Measurements from ENCODE around the gene TMEM212. TPM values are rescaled to one million over a fixed set of nuclear protein-coding genes. Genes with fewer than 3 reads are reported as not detected.
"Not testable (repeated sequence)": the region's sequence is repeated elsewhere in the genome, so short reads cannot be mapped to it uniquely, and the experiment has no call there.

The TMEM212 gene
- total and polyA plus RNA-seq, 2 experiments from 2014 or later: not detected

DNA sequence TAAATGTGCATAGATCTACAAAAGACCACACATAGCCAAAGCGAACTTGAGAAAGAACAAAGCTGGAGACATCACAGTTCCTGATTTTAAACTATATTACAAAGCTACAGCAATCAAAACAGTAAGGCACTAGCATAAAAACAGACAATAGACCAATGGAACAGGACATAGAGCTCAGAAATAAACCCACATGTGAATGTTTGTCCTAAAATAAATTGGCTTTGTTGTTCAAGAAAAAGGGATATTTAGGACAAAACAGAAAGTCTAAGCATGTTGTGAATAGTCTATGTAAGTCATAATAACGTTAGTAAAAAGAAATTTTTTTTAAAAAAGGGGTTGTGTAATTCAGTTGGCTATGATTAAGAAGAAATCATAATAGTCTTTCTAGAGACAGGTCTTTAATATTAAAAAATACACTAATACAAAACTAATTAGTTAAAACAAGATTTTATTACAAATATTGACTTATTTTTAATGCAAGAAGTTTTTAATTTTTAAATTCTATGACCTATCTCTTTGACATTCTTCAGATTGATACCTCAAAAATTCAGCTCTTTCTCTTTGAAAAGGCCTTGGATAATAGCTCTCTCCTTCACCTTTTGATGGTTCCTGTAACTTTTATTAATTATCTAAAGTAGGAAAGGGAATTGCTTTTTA, 11.6 kb downstream of the TMEM212 start:
- TF ChIP-seq EZH2 (IDR thresholded peaks at IDR 0.05; ENCODE audit: insufficient read depth, poor library complexity, severe bottlenecking) (no peak), EZH2phosphoT487 (IDR thresholded peaks at IDR 0.05; ENCODE audit: insufficient read depth, low read depth) (no peak)
- Histone ChIP-seq H3K9ac (no peak overlapping the region), H3K36me3 (ENCODE audit: low read depth) (no peaks in the 10 kb centered on the region), H3K9me2 (ENCODE audit: insufficient read depth) (no peaks in the 10 kb centered on the region), H3F3A (ENCODE audit: insufficient read depth) (no peaks in the 10 kb centered on the region), H3K79me2 (ENCODE audit: insufficient read depth) (no peaks in the 10 kb centered on the region), H3K27ac (no peak overlapping the region), H3K4me1 (ENCODE audit: insufficient read depth) (no peaks in the 10 kb centered on the region), H4K20me1 (ENCODE audit: insufficient read depth) (no peaks in the 10 kb centered on the region), H3K27me3 (replicated peaks; ENCODE audit: insufficient read depth) (no peaks in the 10 kb centered on the region), H3K4me2 (ENCODE audit: unreplicated experiment) (no peak overlapping the region), H2AFZ (no peak overlapping the region), H3K4me3 (no peak overlapping the region), H3K9me3 (ENCODE audit: low read depth) (no peaks in the 10 kb centered on the region)
- DNase-seq: no peak
- 35 to 52% methylated on average over 2 of the region's 2 CpGs for WGBS, 2 experiments (ENCODE audit: low coverage in 1 of 2, low lambda C conversion rate in 2 of 2, missing lambda C conversion rate in 2 of 2)
- in situ Hi-C loops (cut with MboI): no loop called here

DNA sequence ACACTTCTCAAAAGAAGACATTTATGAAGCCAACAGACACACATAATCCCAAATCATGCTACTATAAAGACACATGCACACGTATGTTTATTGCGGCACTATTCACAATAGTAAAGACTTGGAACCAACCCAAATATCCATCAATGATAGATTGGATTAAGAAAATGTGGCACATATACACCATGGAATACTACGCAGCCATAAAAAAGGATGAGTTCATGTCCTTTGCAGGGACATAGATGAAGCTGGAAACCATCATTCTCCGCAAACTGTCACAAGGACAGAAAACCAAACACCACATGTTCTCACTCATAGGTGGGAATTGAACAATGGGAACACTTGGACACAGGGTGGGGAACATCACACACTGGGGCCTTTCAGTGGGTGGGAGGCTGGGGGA, 15.6 kb downstream of the TMEM212 start:
- WGBS, 2 experiments (ENCODE audit: low coverage in 1 of 2, low lambda C conversion rate in 2 of 2, missing lambda C conversion rate in 2 of 2): 86 to 93% methylated on average over 4 of the region's 4 CpGs

DNA sequence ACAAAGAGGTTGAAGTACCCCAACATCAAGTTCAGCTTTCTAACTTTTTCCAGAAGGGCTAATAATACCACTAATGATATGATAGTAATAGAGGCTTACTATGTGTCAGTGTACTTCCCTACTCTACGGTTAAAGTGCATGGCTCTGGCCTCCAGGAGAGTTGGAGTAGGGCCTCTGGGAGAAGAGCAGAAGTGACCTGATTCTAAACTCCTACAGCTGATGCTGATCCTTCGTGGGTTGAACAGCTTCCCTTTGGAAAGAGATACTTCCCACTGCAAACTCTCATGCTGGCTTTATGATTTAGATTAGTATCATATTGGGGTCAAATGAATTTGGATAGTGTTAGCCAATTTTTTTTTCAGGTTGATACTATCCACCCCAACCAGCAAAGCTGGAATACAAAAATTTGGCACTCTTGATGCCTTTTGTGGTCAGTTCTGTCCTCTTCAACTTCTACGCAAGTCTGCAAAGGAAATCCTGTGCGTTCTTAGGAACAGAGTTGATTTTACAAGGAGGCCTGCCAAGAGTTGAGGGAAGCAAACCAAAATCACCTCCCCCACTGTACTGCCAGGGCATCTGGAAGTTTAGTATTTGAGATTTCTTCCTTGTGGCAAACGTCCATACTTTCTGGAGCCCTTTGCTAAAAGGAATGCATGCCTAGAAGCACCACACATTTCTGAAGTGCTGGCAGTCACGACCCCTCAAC, 17.8 kb downstream of the TMEM212 start:
- 29 to 33% methylated on average over 6 of the region's 6 CpGs for WGBS, 2 experiments (ENCODE audit: low coverage in 1 of 2, low lambda C conversion rate in 2 of 2, missing lambda C conversion rate in 2 of 2)
- Histone ChIP-seq H3F3A (ENCODE audit: insufficient read depth) (no peaks in the 10 kb centered on the region), H3K9me2 (ENCODE audit: insufficient read depth) (no peaks in the 10 kb centered on the region), H3K27me3 (replicated peaks; ENCODE audit: insufficient read depth) (no peaks in the 10 kb centered on the region), H2AFZ (peak overlapping the region; percentile 5; the same call in 1 of the 2 replicates), H3K27ac (no peak overlapping the region), H3K4me3 (no peak overlapping the region), H3K4me2 (ENCODE audit: unreplicated experiment) (peak overlapping the region; percentile 28), H4K20me1 (ENCODE audit: insufficient read depth) (no peaks in the 10 kb centered on the region), H3K9me3 (ENCODE audit: low read depth) (no peaks in the 10 kb centered on the region), H3K79me2 (ENCODE audit: insufficient read depth) (no peaks in the 10 kb centered on the region), H3K4me1 (ENCODE audit: insufficient read depth) (0 out of 2 replicates have a peak, but pooled peaks cover 9% of the 10 kb centered on the region), H3K9ac (no peak overlapping the region), H3K36me3 (ENCODE audit: low read depth) (no peaks in the 10 kb centered on the region)
- peak; percentile 51 for DNase-seq
- TF ChIP-seq EZH2phosphoT487 (IDR thresholded peaks at IDR 0.05; ENCODE audit: insufficient read depth, low read depth): no peak
- TF ChIP-seq EZH2 (IDR thresholded peaks at IDR 0.05; ENCODE audit: insufficient read depth, poor library complexity, severe bottlenecking): no peak
- in situ Hi-C loops (cut with MboI): no loop called here

More for the DNA sequence above, 15.6 kb downstream of the TMEM212 start:
- H3K27ac ChIP-seq; in situ Hi-C loops (cut with MboI); H2AFZ ChIP-seq; H3K36me3 ChIP-seq (ENCODE audit: low read depth); H3K4me2 ChIP-seq (ENCODE audit: unreplicated experiment); H3K4me3 ChIP-seq; H4K20me1 ChIP-seq (ENCODE audit: insufficient read depth); DNase-seq; H3F3A ChIP-seq (ENCODE audit: insufficient read depth); H3K9me2 ChIP-seq (ENCODE audit: insufficient read depth); H3K79me2 ChIP-seq (ENCODE audit: insufficient read depth); H3K9me3 ChIP-seq (ENCODE audit: low read depth); H3K9ac ChIP-seq; H3K4me1 ChIP-seq (ENCODE audit: insufficient read depth); H3K27me3 ChIP-seq (replicated peaks; ENCODE audit: insufficient read depth): not testable (repeated sequence)

DNA sequence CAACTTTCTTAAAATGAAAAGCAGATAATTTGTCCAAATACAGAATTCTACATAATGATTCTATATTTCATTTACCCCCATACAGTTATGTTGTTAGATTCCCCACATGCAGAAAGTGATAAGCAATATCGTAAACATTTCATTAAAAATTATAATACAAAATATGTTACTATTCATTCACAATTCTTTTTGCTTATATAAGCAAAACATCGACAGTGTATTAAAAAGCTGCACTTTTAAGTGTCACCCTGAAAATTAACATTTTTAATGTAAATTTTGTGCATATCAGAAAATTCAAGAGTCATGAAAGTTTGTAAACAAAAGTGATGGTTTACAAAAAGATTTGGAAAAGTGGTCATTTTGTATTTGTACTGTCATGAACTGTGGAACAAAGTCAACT, 19.2 kb downstream of the TMEM212 start:
- H3K27ac ChIP-seq: no peak overlapping the region
- no peak overlapping the region for H3K4me2 ChIP-seq (ENCODE audit: unreplicated experiment)
- 94 to 95% methylated on average over 2 of the region's 2 CpGs for WGBS, 2 experiments (ENCODE audit: low coverage in 1 of 2, low lambda C conversion rate in 2 of 2, missing lambda C conversion rate in 2 of 2)
- H3K27me3 ChIP-seq (replicated peaks; ENCODE audit: insufficient read depth): no peaks in the 10 kb centered on the region
- TF ChIP-seq EZH2 (IDR thresholded peaks at IDR 0.05; ENCODE audit: insufficient read depth, poor library complexity, severe bottlenecking) (no peak), EZH2phosphoT487 (IDR thresholded peaks at IDR 0.05; ENCODE audit: insufficient read depth, low read depth) (no peak)
- no peak overlapping the region for H3K9ac ChIP-seq
- 0 out of 2 replicates have a peak, but pooled peaks cover 9% of the 10 kb centered on the region for H3K4me1 ChIP-seq (ENCODE audit: insufficient read depth)
- DNase-seq: no peak
- no peaks in the 10 kb centered on the region for H3K36me3 ChIP-seq (ENCODE audit: low read depth)
- no peaks in the 10 kb centered on the region for H3K9me2 ChIP-seq (ENCODE audit: insufficient read depth)
- H3F3A ChIP-seq (ENCODE audit: insufficient read depth): no peaks in the 10 kb centered on the region
- no peaks in the 10 kb centered on the region for H3K9me3 ChIP-seq (ENCODE audit: low read depth)
- no peaks in the 10 kb centered on the region for H3K79me2 ChIP-seq (ENCODE audit: insufficient read depth)
- in situ Hi-C loops (cut with MboI): no loop called here
- no peak overlapping the region for H3K4me3 ChIP-seq
- H2AFZ ChIP-seq: no peak overlapping the region
- no peaks in the 10 kb centered on the region for H4K20me1 ChIP-seq (ENCODE audit: insufficient read depth)

All from GM23248 (cell line).